Left ventricle myocardium inferior (tissue), 1 donor: ENCODE data around the gene ITGB3BP. TPM values are rescaled to one million over a fixed set of nuclear protein-coding genes. Genes with fewer than 3 reads are reported as not detected.
"Not testable (repeated sequence)": the region's sequence is repeated elsewhere in the genome, so short reads cannot be mapped to it uniquely, and the experiment has no call there.

Experiments
- DNase-seq: peaks from one replicate; pipeline ENCODE4 v3.0.0-alpha.2; 2020
- H3K27ac ChIP-seq: fragments of 200-600 bp; replicated peaks from 2 replicates; pipeline ENCODE4 v1.8.0; 2021
- H3K27me3 ChIP-seq: fragments of 200-600 bp; 2 replicates; pipeline ENCODE4 v1.8.0; 2021; ENCODE audit warnings: low read depth
- H3K36me3 ChIP-seq: fragments of 200-600 bp; 2 replicates; pipeline ENCODE4 v1.8.0; 2021
- H3K4me1 ChIP-seq: fragments of 200-600 bp; 2 replicates; pipeline ENCODE4 v1.8.0; 2021
- H3K4me3 ChIP-seq: fragments of 200-600 bp; 2 replicates; pipeline ENCODE4 v1.8.0; 2021; ENCODE audit warnings: mild to moderate bottlenecking, moderate library complexity
- H3K9me3 ChIP-seq: fragments of 200-600 bp; replicated peaks from 2 replicates; pipeline ENCODE4 v1.8.0; 2021
- CTCF ChIP-seq: fragments of 200-600 bp; IDR thresholded peaks from 2 replicates; pipeline ENCODE4 v1.8.0; 2021; ENCODE audit warnings: antibody characterized with exemption, mild to moderate bottlenecking, borderline replicate concordance
- intact Hi-C: fragments of 100-400 bp; cut with micrococcal nuclease; formaldehyde crosslinking; loops from one replicate; pipeline ENCODE4 v1.11.0; 2022
- total RNA-seq: library from RNA; stranded (reverse); fragmentation: NEBNext Ultra II Directional; extraction: Animal tissue kit (Norgen Biotek cat#: 25700); gene quantifications from one replicate; pipeline ENCODE4 v1.2.1, GENCODE V29; 2021
- donor health status: DM: no; HTN: yes; CAD: no; lungs with severe emphysema.

The ITGB3BP gene
- total RNA-seq, 1 donor from 2014 or later, result 10.9 TPM

GRCh38 chr1:63423649-63424048 lies 99.4 kb downstream of the ITGB3BP start:
- Histone ChIP-seq H3K4me1 (no peaks in the 10 kb centered on the region), H3K27ac (no peak overlapping the region), H3K9me3 (no peaks in the 10 kb centered on the region), H3K4me3 (no peak overlapping the region), H3K36me3 (peaks cover 20% of the 10 kb centered on the region), H3K27me3 (no peaks in the 10 kb centered on the region)
- TF ChIP-seq CTCF, result no peak
- intact Hi-C loops, result no loop called here
- no peak for DNase-seq

- H3K27ac ChIP-seq, intact Hi-C loops, H3K9me3 ChIP-seq, H3K27me3 ChIP-seq, H3K4me1 ChIP-seq, DNase-seq, H3K4me3 ChIP-seq: not testable (repeated sequence)
- H3K36me3 ChIP-seq, result peaks cover 19% of the 10 kb centered on the region
Measured at GRCh38 chr1:63420746-63421145, 102.3 kb downstream of the ITGB3BP start.

- Histone ChIP-seq H3K27me3 (no peaks in the 10 kb centered on the region), H3K4me1 (no peaks in the 10 kb centered on the region), H3K9me3 (no peaks in the 10 kb centered on the region)
Measured at GRCh38 chr1:63418101-63418500, 104.9 kb downstream of the ITGB3BP start.

GRCh38 chr1:63414691-63415365 lies 108.2 kb downstream of the ITGB3BP start:
- peaks cover 15% of the 10 kb centered on the region for H3K36me3 ChIP-seq
- DNase-seq, result no peak
- H3K27ac ChIP-seq, result no peak overlapping the region
- no peak for TF ChIP-seq CTCF
- no peaks in the 10 kb centered on the region for H3K27me3 ChIP-seq
- no peaks in the 10 kb centered on the region for H3K4me1 ChIP-seq
- H3K9me3 ChIP-seq, result no peaks in the 10 kb centered on the region
- H3K4me3 ChIP-seq, result no peak overlapping the region
- intact Hi-C loops, result no loop called here

More at GRCh38 chr1:63418101-63418500, 104.9 kb downstream of the ITGB3BP start:
- H3K4me3 ChIP-seq, result no peak overlapping the region
- intact Hi-C loops, result no loop called here
- TF ChIP-seq CTCF, result no peak
- no peak overlapping the region for H3K27ac ChIP-seq
- peaks cover 25% of the 10 kb centered on the region for H3K36me3 ChIP-seq
- no peak for DNase-seq

- Histone ChIP-seq H3K27ac (no peak overlapping the region), H3K27me3 (no peaks in the 10 kb centered on the region), H3K4me3 (no peak overlapping the region), H3K9me3 (no peaks in the 10 kb centered on the region), H3K36me3 (peaks cover 14% of the 10 kb centered on the region), H3K4me1 (no peaks in the 10 kb centered on the region)
- no peak for TF ChIP-seq CTCF
- DNase-seq, result no peak
- intact Hi-C loops, result no loop called here
Measured at GRCh38 chr1:63413394-63413793, 109.6 kb downstream of the ITGB3BP start.

GRCh38 chr1:63411066-63411465 lies 112.0 kb downstream of the ITGB3BP start:
- no peaks in the 10 kb centered on the region for H3K27me3 ChIP-seq
- H3K36me3 ChIP-seq, result peaks cover 19% of the 10 kb centered on the region
- TF ChIP-seq CTCF, result no peak
- H3K4me1 ChIP-seq, result no peaks in the 10 kb centered on the region
- H3K9me3 ChIP-seq, result no peaks in the 10 kb centered on the region
- H3K27ac ChIP-seq, result no peak overlapping the region
- H3K4me3 ChIP-seq, result no peak overlapping the region
- intact Hi-C loops, result no loop called here
- no peak for DNase-seq
